CD14-positive monocyte (primary cell): ENCODE results near the gene HAUS6. TPM values are rescaled to one million over a fixed set of nuclear protein-coding genes. Genes with fewer than 3 reads are reported as not detected.
A peak's percentile ranks its signal among the peaks of the same experiment; 100 is the strongest.

ENCODE experiments used
- DNase-seq, 3 donors: peaks; one replicate each; pipeline ENCODE4 v3.0.0-alpha.2; 2011 to 2022
- H2AFZ ChIP-seq: 2 replicates; pipeline ENCODE4 v1.6.0; 2012; ENCODE audit warnings: mild to moderate bottlenecking, low read depth, low read length, inconsistent platforms; ENCODE audit not compliant: insufficient read depth, poor library complexity, severe bottlenecking
- H3K27ac ChIP-seq, 2 donors: 1 replicate in 1 of 2; 2 replicates in 1 of 2; pipeline ENCODE4 v1.5.1; 2012 to 2013; ENCODE audit warnings: low read length in 2 of 2, control low read depth in 1 of 2, inconsistent platforms in 1 of 2, low read depth in 1 of 2, mild to moderate bottlenecking in 1 of 2
- H3K27me3 ChIP-seq, 2 donors: one replicate each; pipeline versions ENCODE4 v1.6.0 to v1.6.1; 2011 to 2013; ENCODE audit warnings: low read length in 2 of 2; ENCODE audit not compliant: control insufficient read depth in 2 of 2, insufficient read depth in 2 of 2
- H3K36me3 ChIP-seq, 2 donors: replicated peaks in 1 of 2; 1 replicate in 1 of 2; 2 replicates in 1 of 2; pipeline versions ENCODE4 v1.5.1 to v1.6.1; 2012 to 2013; ENCODE audit warnings: low read length in 2 of 2, control low read depth in 1 of 2, inconsistent platforms in 1 of 2, mild to moderate bottlenecking in 1 of 2; ENCODE audit not compliant: insufficient read depth in 2 of 2, control insufficient read depth in 1 of 2
- H3K4me1 ChIP-seq, 2 donors: 1 replicate in 1 of 2; 2 replicates in 1 of 2; pipeline versions ENCODE4 v1.5.1 to v1.6.1; 2012 to 2013; ENCODE audit warnings: low read length in 2 of 2, control low read depth in 1 of 2, inconsistent platforms in 1 of 2, mild to moderate bottlenecking in 1 of 2, moderate library complexity in 1 of 2; ENCODE audit not compliant: insufficient read depth in 2 of 2, control insufficient read depth in 1 of 2
- H3K4me2 ChIP-seq: replicated peaks from 2 replicates; pipeline ENCODE3; 2012; ENCODE audit warnings: low read length, moderate library complexity, mild to moderate bottlenecking; ENCODE audit not compliant: poor library complexity, severe bottlenecking; ENCODE audit errors: extremely low read depth
- H3K4me3 ChIP-seq, 3 experiments: fragments of 200-600 bp in 1 of 3; sonication (generic) in 1 of 3; replicated peaks in 1 of 3; 1 replicate in 2 of 3; 2 replicates in 1 of 3; pipeline ENCODE4 v1.5.1; 2011 to 2013; ENCODE audit warnings: low read length in 3 of 3, mild to moderate bottlenecking in 3 of 3, control low read depth in 2 of 3, low read depth in 2 of 3, inconsistent platforms in 1 of 3, moderate library complexity in 1 of 3
- H3K79me2 ChIP-seq: 2 replicates; pipeline ENCODE4 v1.6.0; 2012; ENCODE audit warnings: mild to moderate bottlenecking, control low read depth, inconsistent platforms, low read length, moderate library complexity; ENCODE audit not compliant: insufficient read depth
- H3K9ac ChIP-seq: 2 replicates; pipeline ENCODE4 v1.6.0; 2017; ENCODE audit warnings: low read length, mild to moderate bottlenecking; ENCODE audit not compliant: insufficient read depth, poor library complexity, severe bottlenecking
- H3K9me3 ChIP-seq, 2 donors: replicated peaks in 1 of 2; 1 replicate in 1 of 2; 2 replicates in 1 of 2; pipeline versions ENCODE4 v1.5.1 to v1.6.1; 2012 to 2013; ENCODE audit warnings: low read length in 2 of 2, control low read depth in 1 of 2; ENCODE audit not compliant: control insufficient read depth in 1 of 2, insufficient read depth in 1 of 2
- H4K20me1 ChIP-seq: 2 replicates; pipeline ENCODE4 v1.6.0; 2012; ENCODE audit warnings: mild to moderate bottlenecking, low read length, control low read depth, moderate library complexity; ENCODE audit not compliant: insufficient read depth
- H3K27ac Mint-ChIP-seq, 7 donors: one replicate each; pipeline ENCODE4 v1.8.0; 2020; ENCODE audit warnings: mild to moderate bottlenecking in 7 of 7, mixed read lengths in 7 of 7, moderate library complexity in 6 of 7, inconsistent platforms in 2 of 7
- H3K27me3 Mint-ChIP-seq, 3 donors: one replicate each; pipeline ENCODE4 v1.8.0; 2021 to 2022; ENCODE audit warnings: low read depth in 3 of 3, mild to moderate bottlenecking in 3 of 3, mixed read lengths in 3 of 3, moderate library complexity in 3 of 3, inconsistent platforms in 1 of 3
- H3K36me3 Mint-ChIP-seq, 2 donors: one replicate each; pipeline ENCODE4 v1.8.0; 2020; ENCODE audit warnings: mixed read lengths in 2 of 2, inconsistent platforms in 1 of 2, mild to moderate bottlenecking in 1 of 2
- H3K4me1 Mint-ChIP-seq: one replicate; pipeline ENCODE4 v1.8.0; 2020; ENCODE audit warnings: mild to moderate bottlenecking, mixed read lengths
- H3K4me3 Mint-ChIP-seq, 2 donors: one replicate each; pipeline ENCODE4 v1.8.0; 2020; ENCODE audit warnings: mild to moderate bottlenecking in 2 of 2, mixed read lengths in 2 of 2, moderate library complexity in 1 of 2
- H3K9me3 Mint-ChIP-seq, 7 donors: one replicate each; pipeline ENCODE4 v1.8.0; 2020 to 2022; ENCODE audit warnings: mixed read lengths in 7 of 7, mild to moderate bottlenecking in 6 of 7, moderate library complexity in 6 of 7, inconsistent platforms in 2 of 7
- WGBS: methylation state at CpG from one replicate; pipeline ENCODE4 v1.1.5; 2013; ENCODE audit warnings: missing lambda C conversion rate; ENCODE audit not compliant: insufficient coverage; 5-methylcytosine and 5-hydroxymethylcytosine counted together
- intact Hi-C, 2 donors: fragments of 100-400 bp; cut with micrococcal nuclease; formaldehyde crosslinking; loops; one replicate each; pipeline versions ENCODE4 v1.15.0 to v1.15.1; 2023
- polyA plus RNA-seq, 3 donors: library from polyadenylated mRNA; depleted of rRNA in 1 of 3; unstranded in 2 of 3; stranded (reverse) in 1 of 3; fragments of 300-500 nt in 2 of 3; fragments of >200 nt in 1 of 3; fragmentation: Illumina TruSeq in 2 of 3; gene quantifications; 1 replicate in 2 of 3; 2 replicates in 1 of 3; pipeline ENCODE4 v1.2.3, GENCODE V29; 2012 to 2021
- TF ChIP-seq, protein P1 (sequence below): fragments of 200-600 bp; IDR thresholded peaks from one replicate; pipeline ENCODE4 v1.8.0; 2022; ENCODE audit warnings: antibody characterized with exemption, mild to moderate bottlenecking

Gene HAUS6
- polyA plus RNA-seq, 3 donors, result 1.3 to 4.1 (median 2.3) TPM

DNA sequence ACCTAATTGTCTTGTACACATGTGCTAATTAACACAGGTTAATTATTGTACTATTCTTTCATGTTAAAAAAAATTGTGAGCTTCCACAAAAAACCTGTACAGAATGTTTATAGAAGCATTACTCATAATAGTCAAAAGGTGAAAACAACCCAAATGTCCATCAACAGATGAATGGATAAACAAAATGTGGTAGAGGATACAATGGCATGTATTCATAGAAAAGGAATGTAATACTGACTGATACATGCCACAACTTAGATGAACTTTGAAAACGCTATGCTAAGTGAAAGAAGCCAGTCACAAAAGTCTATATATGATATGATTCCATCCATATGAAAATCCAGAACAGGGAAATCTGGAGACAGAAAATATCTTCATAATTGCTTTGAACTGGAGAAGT is 27.9 kb downstream of the HAUS6 start:
- H3K4me3 ChIP-seq, result no peak overlapping the region
- Mint-ChIP-seq H3K9me3 (no peaks in the 10 kb centered on the region), H3K27ac (no peak overlapping the region), H3K4me1 (no peaks in the 10 kb centered on the region), H3K27me3 (no peaks in the 10 kb centered on the region), H3K4me3 (no peak overlapping the region), H3K36me3 (peaks cover 58 to 86% of the 10 kb centered on the region in 2 donors)
- H3K79me2 ChIP-seq, result no peaks in the 10 kb centered on the region
- no CpG with 5 or more reads among the region's 1 CpG for WGBS
- H3K9ac ChIP-seq, result no peak overlapping the region
- no peaks in the 10 kb centered on the region for H3K4me1 ChIP-seq
- peaks cover 70 to 83% of the 10 kb centered on the region in 2 donors for H3K36me3 ChIP-seq
- H3K4me2 ChIP-seq, result no peak overlapping the region
- H4K20me1 ChIP-seq, result no peaks in the 10 kb centered on the region
- no peaks in the 10 kb centered on the region for H3K27me3 ChIP-seq
- no peaks in the 10 kb centered on the region for H3K9me3 ChIP-seq
- intact Hi-C loops, result no loop called here
- no peak overlapping the region for H3K27ac ChIP-seq
- H2AFZ ChIP-seq, result no peak overlapping the region
- TF ChIP-seq, protein P1, sequence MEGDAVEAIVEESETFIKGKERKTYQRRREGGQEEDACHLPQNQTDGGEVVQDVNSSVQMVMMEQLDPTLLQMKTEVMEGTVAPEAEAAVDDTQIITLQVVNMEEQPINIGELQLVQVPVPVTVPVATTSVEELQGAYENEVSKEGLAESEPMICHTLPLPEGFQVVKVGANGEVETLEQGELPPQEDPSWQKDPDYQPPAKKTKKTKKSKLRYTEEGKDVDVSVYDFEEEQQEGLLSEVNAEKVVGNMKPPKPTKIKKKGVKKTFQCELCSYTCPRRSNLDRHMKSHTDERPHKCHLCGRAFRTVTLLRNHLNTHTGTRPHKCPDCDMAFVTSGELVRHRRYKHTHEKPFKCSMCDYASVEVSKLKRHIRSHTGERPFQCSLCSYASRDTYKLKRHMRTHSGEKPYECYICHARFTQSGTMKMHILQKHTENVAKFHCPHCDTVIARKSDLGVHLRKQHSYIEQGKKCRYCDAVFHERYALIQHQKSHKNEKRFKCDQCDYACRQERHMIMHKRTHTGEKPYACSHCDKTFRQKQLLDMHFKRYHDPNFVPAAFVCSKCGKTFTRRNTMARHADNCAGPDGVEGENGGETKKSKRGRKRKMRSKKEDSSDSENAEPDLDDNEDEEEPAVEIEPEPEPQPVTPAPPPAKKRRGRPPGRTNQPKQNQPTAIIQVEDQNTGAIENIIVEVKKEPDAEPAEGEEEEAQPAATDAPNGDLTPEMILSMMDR, result no peak
- no peak for DNase-seq

DNA sequence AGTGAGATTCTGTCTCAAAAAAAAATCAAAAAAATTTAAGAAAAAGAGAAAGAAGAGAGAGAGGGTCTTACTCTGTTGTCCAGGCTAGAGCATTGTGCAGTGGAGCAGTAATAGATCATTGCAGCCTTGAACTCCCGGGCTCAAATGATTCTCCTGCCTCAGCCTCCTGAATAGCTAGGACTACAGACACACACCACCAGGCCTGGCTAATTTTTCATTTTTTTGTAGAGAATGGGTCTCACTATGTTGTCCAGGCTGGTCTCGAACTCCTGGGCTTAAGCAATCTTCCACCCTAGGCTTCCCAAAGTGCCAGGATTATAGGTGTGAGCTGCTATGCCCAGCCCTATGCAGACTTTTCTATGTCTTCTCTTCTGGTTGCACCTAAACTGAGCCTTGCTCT is 28.5 kb downstream of the HAUS6 start:
- Mint-ChIP-seq H3K9me3 (no peaks in the 10 kb centered on the region), H3K36me3 (peaks cover 60 to 86% of the 10 kb centered on the region in 2 donors), H3K4me1 (no peaks in the 10 kb centered on the region), H3K4me3 (no peak overlapping the region), H3K27ac (peak overlapping the region in 1 of 7 donors; percentile 61), H3K27me3 (no peaks in the 10 kb centered on the region)
- Histone ChIP-seq H3K36me3 (peaks cover 72 to 85% of the 10 kb centered on the region in 2 donors), H3K4me2 (no peak overlapping the region), H3K27ac (no peak overlapping the region), H3K4me3 (no peak overlapping the region), H3K27me3 (no peaks in the 10 kb centered on the region), H4K20me1 (no peaks in the 10 kb centered on the region), H3K79me2 (no peaks in the 10 kb centered on the region), H3K4me1 (no peaks in the 10 kb centered on the region), H3K9me3 (no peaks in the 10 kb centered on the region), H2AFZ (no peak overlapping the region), H3K9ac (no peak overlapping the region)
- intact Hi-C loops, result no loop called here
- WGBS, result 86% methylated on average over 1 of the region's 2 CpGs
- TF ChIP-seq, protein P1, result no peak
- no peak for DNase-seq
